ENCODE data around the gene NDUFB7. TPM values are rescaled to one million over a fixed set of nuclear protein-coding genes. Genes with fewer than 3 reads are reported as not detected.

The NDUFB7 gene
- polyA plus RNA-seq, 1 experiment, result 97.3 TPM

DNA sequence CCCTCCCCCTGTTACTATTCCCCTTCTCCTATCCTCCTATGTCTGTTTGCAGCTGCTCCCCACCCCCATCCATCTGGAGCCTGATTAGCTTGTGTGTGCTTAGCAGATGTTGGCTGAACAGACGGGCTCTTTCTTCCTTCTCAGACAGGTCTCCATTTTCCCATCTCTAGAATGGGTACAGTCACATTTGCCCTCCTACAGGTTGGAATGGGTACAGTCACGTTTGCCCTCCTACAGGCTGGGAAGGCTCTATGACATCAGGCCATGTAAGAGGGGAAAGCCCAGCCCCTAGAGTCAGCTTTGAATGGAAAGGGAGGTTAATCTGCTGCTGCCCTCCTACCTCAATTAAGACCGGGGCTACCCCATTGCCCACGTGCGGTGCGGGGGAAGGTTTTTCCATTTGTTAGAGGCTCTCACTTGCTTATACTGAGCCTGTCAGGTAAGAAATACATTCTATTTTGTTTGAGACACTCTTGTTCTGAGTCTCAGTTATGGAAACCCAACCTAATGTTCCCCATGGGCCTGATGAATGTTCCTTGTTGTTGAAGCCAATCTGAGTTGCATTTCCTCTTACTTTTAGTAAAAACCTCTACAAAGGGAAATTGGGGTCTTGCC lies 8.9 kb upstream of the NDUFB7 start:
- Histone ChIP-seq H3K27me3 (ENCODE audit: control insufficient read depth, insufficient read depth, low read length) (no peaks in the 10 kb centered on the region), H3K9me3 (ENCODE audit: control insufficient read depth, insufficient read depth, low read length) (no peaks in the 10 kb centered on the region), H3K27ac (ENCODE audit: low read depth, low read length) (no peak overlapping the region), H3K4me3 (ENCODE audit: low read depth, low read length) (no peak overlapping the region)
- ChIA-PET POLR2A (no interaction called here), CTCF (no interaction called here)
- DNase-seq (ENCODE audit: low read depth, low spot score), result no peak
- no peak for TF ChIP-seq CTCF (IDR thresholded peaks at IDR 0.05; ENCODE audit: low read depth, low read length)

DNA sequence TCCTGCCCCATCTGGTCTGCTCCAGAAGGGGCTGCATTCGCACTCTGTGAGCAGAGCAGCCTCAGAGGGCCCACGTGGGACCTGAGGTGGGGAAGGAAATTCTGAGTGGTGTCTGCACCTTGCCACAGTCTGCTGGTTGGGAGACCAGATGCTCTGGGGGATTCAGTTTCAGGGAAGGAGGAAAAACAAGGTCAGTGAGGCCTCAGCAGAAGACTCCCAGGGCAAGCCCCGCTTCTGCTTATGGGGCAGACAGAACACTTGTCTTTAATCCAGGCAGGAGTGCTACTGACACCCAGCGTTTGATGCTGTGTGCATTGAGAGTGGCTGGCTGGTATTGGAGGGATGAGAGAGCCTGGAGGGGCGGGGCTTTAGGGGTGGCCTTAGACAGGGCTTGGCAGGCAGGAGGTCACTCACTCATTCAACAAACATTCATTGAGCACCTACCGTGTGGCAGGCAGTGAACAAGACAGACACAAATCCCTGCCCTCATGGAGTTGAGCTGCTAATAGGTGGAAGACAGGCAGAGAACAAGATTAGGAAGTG lies 6.1 kb upstream of the NDUFB7 start:
- Histone ChIP-seq H3K27me3 (ENCODE audit: control insufficient read depth, insufficient read depth, low read length) (no peaks in the 10 kb centered on the region), H3K4me3 (ENCODE audit: low read depth, low read length) (no peak overlapping the region), H3K27ac (ENCODE audit: low read depth, low read length) (no peak overlapping the region), H3K9me3 (ENCODE audit: control insufficient read depth, insufficient read depth, low read length) (no peaks in the 10 kb centered on the region)
- no peak for TF ChIP-seq CTCF (IDR thresholded peaks at IDR 0.05; ENCODE audit: low read depth, low read length)
- DNase-seq (ENCODE audit: low read depth, low spot score), result no peak
- ChIA-PET POLR2A (no interaction called here), CTCF (no interaction called here)

DNA sequence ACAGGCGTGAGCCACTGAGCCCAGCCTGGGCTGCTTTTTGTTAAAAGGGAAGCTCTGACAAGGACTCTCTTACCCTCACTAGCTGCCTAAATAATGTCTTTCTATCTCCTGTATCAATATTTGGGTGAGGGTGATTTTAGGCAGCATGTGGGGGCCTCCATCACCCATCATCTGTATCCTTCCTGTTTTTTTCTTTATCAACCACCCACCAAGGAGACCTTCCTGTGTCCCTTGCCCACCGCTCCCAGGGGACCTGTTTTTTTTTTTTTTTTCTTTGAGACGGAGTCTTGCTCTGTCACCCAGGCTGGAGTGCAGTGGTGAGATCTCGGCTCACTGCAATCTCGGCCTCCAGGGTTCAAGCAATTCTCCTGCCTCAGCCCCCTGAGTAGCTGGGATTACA lies 5.4 kb upstream of the NDUFB7 start:
- ChIA-PET CTCF (no interaction called here), POLR2A (no interaction called here)
- no peak for TF ChIP-seq CTCF (IDR thresholded peaks at IDR 0.05; ENCODE audit: low read depth, low read length)
- H3K9me3 ChIP-seq (ENCODE audit: control insufficient read depth, insufficient read depth, low read length), result no peaks in the 10 kb centered on the region
- H3K27ac ChIP-seq (ENCODE audit: low read depth, low read length), result no peak overlapping the region
- DNase-seq (ENCODE audit: low read depth, low spot score), result no peak
- H3K4me3 ChIP-seq (ENCODE audit: low read depth, low read length), result no peak overlapping the region
- H3K27me3 ChIP-seq (ENCODE audit: control insufficient read depth, insufficient read depth, low read length), result no peaks in the 10 kb centered on the region

DNA sequence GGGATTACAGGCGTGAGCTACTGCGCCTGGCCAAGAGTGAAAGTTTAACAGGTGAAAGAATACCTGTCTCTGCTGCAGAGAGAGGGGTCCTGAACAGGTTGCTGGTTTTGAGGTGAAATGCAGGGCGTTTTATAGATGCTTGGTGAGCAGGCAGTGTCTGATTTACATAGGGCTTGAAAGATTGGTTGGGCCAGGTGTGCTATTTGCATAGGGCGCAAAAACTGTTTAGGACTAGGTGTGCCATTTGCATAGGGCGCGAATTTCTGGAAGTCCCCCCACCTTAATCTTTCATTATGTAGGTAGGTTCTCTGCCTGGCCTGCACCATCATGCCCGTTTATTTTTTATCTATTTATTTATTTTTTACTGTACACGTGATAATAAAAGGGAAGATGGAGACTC lies 4.5 kb upstream of the NDUFB7 start:
- ChIA-PET CTCF (no interaction called here), POLR2A (no interaction called here)
- no peaks in the 10 kb centered on the region for H3K9me3 ChIP-seq (ENCODE audit: control insufficient read depth, insufficient read depth, low read length)
- no peaks in the 10 kb centered on the region for H3K27me3 ChIP-seq (ENCODE audit: control insufficient read depth, insufficient read depth, low read length)
- H3K27ac ChIP-seq (ENCODE audit: low read depth, low read length), result no peak overlapping the region
- no peak overlapping the region for H3K4me3 ChIP-seq (ENCODE audit: low read depth, low read length)
- no peak for TF ChIP-seq CTCF (IDR thresholded peaks at IDR 0.05; ENCODE audit: low read depth, low read length)
- DNase-seq (ENCODE audit: low read depth, low spot score), result no peak

GRCh38 chr19:14575428-14575980 lies 3.6 kb upstream of the NDUFB7 start:
- ChIA-PET CTCF (interaction anchor here (1.7 to 4.8 kb wide), 2 partner anchors 28 to 112 kb away, joined by 4 to 237 read pairs; partner anchors contain the start of gene ZNF333), POLR2A (no interaction called here)
- no peak overlapping the region for H3K27ac ChIP-seq (ENCODE audit: low read depth, low read length)
- H3K4me3 ChIP-seq (ENCODE audit: low read depth, low read length), result no peak overlapping the region
- no peaks in the 10 kb centered on the region for H3K27me3 ChIP-seq (ENCODE audit: control insufficient read depth, insufficient read depth, low read length)
- no peaks in the 10 kb centered on the region for H3K9me3 ChIP-seq (ENCODE audit: control insufficient read depth, insufficient read depth, low read length)
- TF ChIP-seq CTCF (IDR thresholded peaks at IDR 0.05; ENCODE audit: low read depth, low read length), result no peak
- no peak for DNase-seq (ENCODE audit: low read depth, low spot score)

Data from AG04450 (cell line).